ENCODE measurements around the gene MSRB2.

DNA sequence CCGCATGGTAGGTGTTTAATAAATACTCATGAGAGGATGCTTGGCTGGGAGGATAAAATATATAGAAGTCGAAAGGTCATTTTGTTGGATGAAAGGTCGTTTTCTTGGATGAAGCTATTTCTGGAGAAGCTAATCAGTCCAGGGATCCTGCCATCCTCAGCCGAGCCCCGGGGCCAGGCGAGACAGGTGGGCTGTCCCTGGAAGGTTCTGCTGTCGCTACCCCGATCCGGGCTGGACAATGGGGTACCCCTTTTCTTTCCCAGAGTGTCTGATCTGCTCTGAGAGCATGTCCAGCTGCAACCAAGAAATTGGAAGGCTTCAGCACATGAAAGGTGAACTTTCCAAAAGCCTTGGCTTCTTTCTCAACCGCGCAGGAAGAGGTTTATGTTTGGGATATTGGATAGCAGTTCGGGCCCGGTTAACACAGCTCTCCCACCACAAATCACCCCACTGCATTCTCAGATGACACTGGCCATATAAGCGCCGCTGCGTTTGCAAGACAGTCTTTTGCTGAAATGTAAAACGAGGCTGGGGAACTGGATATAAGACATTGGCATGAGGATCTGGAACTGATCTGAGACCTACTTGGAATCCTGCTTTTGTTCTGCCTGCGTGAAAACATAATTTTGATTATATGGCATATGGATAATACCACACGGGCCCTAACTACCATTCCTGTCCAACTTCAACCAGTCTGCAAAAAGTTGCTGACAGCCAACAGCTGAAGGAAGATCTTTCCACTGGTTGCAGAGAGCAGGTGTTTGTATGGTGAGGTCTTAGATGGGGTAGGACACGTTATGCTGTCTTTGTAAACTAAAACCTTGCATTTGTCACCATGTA is 31.2 kb upstream of the MSRB2 start:
- TF ChIP-seq POLR2A (IDR thresholded peaks at IDR 0.05; ENCODE audit: low read depth, low read length) (no peak), POLR2AphosphoS5 (IDR thresholded peaks at IDR 0.05; ENCODE audit: low read depth, low read length) (no peak), TAF1 (IDR thresholded peaks at IDR 0.05; ENCODE audit: borderline replicate concordance, low read depth, low read length) (no peak)
